Suprapubic skin (tissue), 4 donors: Measurements from ENCODE around the gene NDUFAF5. TPM values are rescaled to one million over a fixed set of nuclear protein-coding genes. Genes with fewer than 3 reads are reported as not detected.

Experiments
- DNase-seq, 2 donors: peaks; one replicate each; pipeline ENCODE4 v3.0.0-alpha.2; 2019; ENCODE audit warnings: low spot score in 2 of 2
- H3K27ac ChIP-seq: fragments of 200-600 bp; sonication (generic); one replicate; pipeline ENCODE4 v1.5.1; 2019
- H3K27me3 ChIP-seq: fragments of 200-600 bp; sonication (generic); one replicate; pipeline ENCODE4 v1.5.1; 2019
- H3K36me3 ChIP-seq: fragments of 200-600 bp; sonication (generic); one replicate; pipeline ENCODE4 v1.5.1; 2019
- H3K4me1 ChIP-seq: fragments of 200-600 bp; sonication (generic); one replicate; pipeline ENCODE4 v1.5.1; 2019
- H3K4me3 ChIP-seq: fragments of 200-600 bp; sonication (generic); one replicate; pipeline ENCODE4 v1.5.1; 2019; ENCODE audit warnings: mild to moderate bottlenecking
- H3K9me3 ChIP-seq: fragments of 200-600 bp; sonication (generic); one replicate; pipeline ENCODE4 v1.5.1; 2019
- CTCF ChIP-seq, 2 donors: fragments of 200-600 bp in 1 of 2; fragments of 450-650 bp in 1 of 2; sonication (generic) in 1 of 2; IDR thresholded peaks; one replicate each; pipeline ENCODE4 v1.5.1; 2016 to 2019; ENCODE audit warnings: antibody characterized with exemption in 2 of 2, mild to moderate bottlenecking in 1 of 2, moderate library complexity in 1 of 2
- EP300 ChIP-seq: sonication (generic); formaldehyde crosslinking; IDR thresholded peaks from one replicate; pipeline ENCODE4 v1.6.1; 2017; ENCODE audit warnings: antibody characterized with exemption
- POLR2A ChIP-seq, 2 donors: fragments of 450-650 bp; IDR thresholded peaks; one replicate each; pipeline ENCODE4 v1.6.1; 2017; ENCODE audit warnings: antibody characterized with exemption in 2 of 2, mild to moderate bottlenecking in 2 of 2, moderate library complexity in 2 of 2
- POLR2AphosphoS5 ChIP-seq, 3 donors: sonication (generic); formaldehyde crosslinking; IDR thresholded peaks; one replicate each; pipeline ENCODE4 v1.6.1; 2017; ENCODE audit warnings: antibody characterized with exemption in 3 of 3
- WGBS: methylation state at CpG from one replicate; pipeline ENCODE4 v1.1.5; 2018; 5-methylcytosine and 5-hydroxymethylcytosine counted together
- total RNA-seq, 4 donors: library from RNA; depleted of rRNA; stranded (reverse); fragments of >200 nt; gene quantifications; one replicate each; pipeline ENCODE4 v1.1.0, GENCODE V29; 2016

The NDUFAF5 gene
- total RNA-seq, 4 donors from 2014 or later = 5.3 to 47.9 (median 20.1) TPM

GRCh38 chr20:13862245-13862644, 77.4 kb downstream of the NDUFAF5 start:
- no peak for TF ChIP-seq CTCF (IDR thresholded peaks at IDR 0.05)
- TF ChIP-seq EP300 = no peak
- no peak for TF ChIP-seq POLR2A (IDR thresholded peaks at IDR 0.05)
- no peak for TF ChIP-seq POLR2AphosphoS5 (IDR thresholded peaks at IDR 0.05)
- peaks cover 13% of the 10 kb centered on the region for H3K4me1 ChIP-seq
- no peaks in the 10 kb centered on the region for H3K9me3 ChIP-seq
- 87% methylated on average over 2 of the region's 2 CpGs for WGBS
- H3K27ac ChIP-seq = no peak overlapping the region
- no peaks in the 10 kb centered on the region for H3K36me3 ChIP-seq
- H3K4me3 ChIP-seq = no peak overlapping the region
- no peak for DNase-seq
- H3K27me3 ChIP-seq = no peaks in the 10 kb centered on the region

- H3K27ac ChIP-seq = no peak overlapping the region
- H3K27me3 ChIP-seq = no peaks in the 10 kb centered on the region
- H3K4me1 ChIP-seq = peaks cover 13% of the 10 kb centered on the region
- TF ChIP-seq POLR2AphosphoS5 (IDR thresholded peaks at IDR 0.05) (no peak), EP300 (no peak), POLR2A (IDR thresholded peaks at IDR 0.05) (no peak), CTCF (IDR thresholded peaks at IDR 0.05) (no peak)
- H3K9me3 ChIP-seq = no peaks in the 10 kb centered on the region
- no peak overlapping the region for H3K4me3 ChIP-seq
- 57% methylated on average over 1 of the region's 1 CpG for WGBS
- no peaks in the 10 kb centered on the region for H3K36me3 ChIP-seq
- no peak for DNase-seq
These were observed 78.4 kb downstream of the NDUFAF5 start for GRCh38 chr20:13863244-13863643.

DNA sequence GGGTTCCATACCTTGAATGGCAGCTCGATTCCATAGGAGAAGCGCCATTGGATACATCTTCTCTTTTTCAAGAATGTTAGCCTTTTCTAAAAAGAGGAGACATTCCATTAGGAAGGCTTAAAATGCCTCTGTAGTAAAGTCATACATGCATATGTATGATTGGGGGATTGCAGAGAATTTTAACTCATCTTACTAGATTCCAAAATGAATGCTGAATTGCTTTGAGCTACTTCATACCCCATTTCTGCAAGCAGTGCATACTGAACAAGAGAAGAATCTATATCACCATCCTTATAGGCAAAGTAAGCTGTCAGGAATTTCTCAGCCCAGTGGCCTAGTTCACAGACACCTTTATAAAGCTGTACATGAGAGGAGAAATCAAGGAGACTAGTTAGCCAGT, 80.3 kb downstream of the NDUFAF5 start:
- H3K4me1 ChIP-seq = peaks cover 13% of the 10 kb centered on the region
- H3K36me3 ChIP-seq = no peaks in the 10 kb centered on the region
- no peaks in the 10 kb centered on the region for H3K27me3 ChIP-seq
- H3K4me3 ChIP-seq = no peak overlapping the region
- WGBS = 89% methylated on average over 2 of the region's 2 CpGs
- DNase-seq = no peak
- TF ChIP-seq POLR2AphosphoS5 (IDR thresholded peaks at IDR 0.05) (no peak), CTCF (IDR thresholded peaks at IDR 0.05) (no peak), EP300 (no peak), POLR2A (IDR thresholded peaks at IDR 0.05) (no peak)
- H3K27ac ChIP-seq = no peak overlapping the region
- H3K9me3 ChIP-seq = no peaks in the 10 kb centered on the region

GRCh38 chr20:13865791-13866351, 81.0 kb downstream of the NDUFAF5 start:
- Histone ChIP-seq H3K4me1 (peaks cover 13% of the 10 kb centered on the region), H3K27me3 (no peaks in the 10 kb centered on the region), H3K36me3 (no peaks in the 10 kb centered on the region), H3K4me3 (no peak overlapping the region), H3K9me3 (no peaks in the 10 kb centered on the region), H3K27ac (peak overlapping the region; percentile 45)
- 16% methylated on average over 5 of the region's 5 CpGs for WGBS
- DNase-seq = no peak
- TF ChIP-seq CTCF (IDR thresholded peaks at IDR 0.05) (no peak), POLR2A (IDR thresholded peaks at IDR 0.05) (no peak), POLR2AphosphoS5 (IDR thresholded peaks at IDR 0.05) (no peak), EP300 (no peak)

DNA sequence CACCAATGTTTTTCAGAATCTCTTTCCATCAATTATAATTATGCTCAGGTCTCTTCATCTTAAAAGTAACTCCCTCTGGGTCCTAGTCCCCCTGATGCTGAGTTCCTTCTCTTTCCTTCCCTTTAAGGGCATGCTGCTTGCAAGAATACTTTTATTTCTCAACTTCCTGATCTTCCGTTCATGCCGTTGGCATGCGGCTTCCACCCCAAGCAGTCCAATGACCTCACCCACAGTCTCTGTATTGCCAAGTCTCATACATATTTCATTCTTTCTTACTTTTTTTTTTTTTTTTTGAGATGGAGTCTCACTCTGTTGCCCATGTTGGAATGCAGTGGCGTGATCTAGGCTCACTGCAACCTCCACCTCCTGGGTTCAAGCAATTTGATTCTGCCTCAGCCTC, 83.5 kb downstream of the NDUFAF5 start:
- peaks cover 13% of the 10 kb centered on the region for H3K4me1 ChIP-seq
- H3K9me3 ChIP-seq = no peaks in the 10 kb centered on the region
- peak overlapping the region; percentile 31 for H3K27ac ChIP-seq
- H3K27me3 ChIP-seq = no peaks in the 10 kb centered on the region
- WGBS = 23% methylated on average over 4 of the region's 4 CpGs
- no peak overlapping the region for H3K4me3 ChIP-seq
- TF ChIP-seq EP300 = no peak
- TF ChIP-seq POLR2AphosphoS5 (IDR thresholded peaks at IDR 0.05) = no peak
- no peak for TF ChIP-seq POLR2A (IDR thresholded peaks at IDR 0.05)
- no peak for TF ChIP-seq CTCF (IDR thresholded peaks at IDR 0.05)
- H3K36me3 ChIP-seq = no peaks in the 10 kb centered on the region
- DNase-seq = no peak
